Suprapubic skin (tissue), 4 donors: ENCODE data around the gene ADAM11.

ENCODE experiments used
- CTCF ChIP-seq, 2 donors: fragments of 200-600 bp in 1 of 2; fragments of 450-650 bp in 1 of 2; sonication (generic) in 1 of 2; IDR thresholded peaks; one replicate each; pipeline ENCODE4 v1.5.1; 2016 to 2019; ENCODE audit warnings: antibody characterized with exemption in 2 of 2, mild to moderate bottlenecking in 1 of 2, moderate library complexity in 1 of 2
- EP300 ChIP-seq: sonication (generic); formaldehyde crosslinking; IDR thresholded peaks from one replicate; pipeline ENCODE4 v1.6.1; 2017; ENCODE audit warnings: antibody characterized with exemption
- POLR2A ChIP-seq, 2 donors: fragments of 450-650 bp; IDR thresholded peaks; one replicate each; pipeline ENCODE4 v1.6.1; 2017; ENCODE audit warnings: antibody characterized with exemption in 2 of 2, mild to moderate bottlenecking in 2 of 2, moderate library complexity in 2 of 2
- POLR2AphosphoS5 ChIP-seq, 3 donors: sonication (generic); formaldehyde crosslinking; IDR thresholded peaks; one replicate each; pipeline ENCODE4 v1.6.1; 2017; ENCODE audit warnings: antibody characterized with exemption in 3 of 3

GRCh38 chr17:44807093-44807816 is 48.5 kb downstream of the ADAM11 start:
- TF ChIP-seq POLR2A (IDR thresholded peaks at IDR 0.05) (no peak), CTCF (IDR thresholded peaks at IDR 0.05) (no peak), POLR2AphosphoS5 (IDR thresholded peaks at IDR 0.05) (no peak), EP300 (no peak)
